Endothelial cell of umbilical vein (primary cell): ENCODE measurements around the gene RAB44.

Experiments
- EZH2 ChIP-seq: IDR thresholded peaks from 2 replicates; pipeline ENCODE4 v1.6.1; 2012; ENCODE audit warnings: borderline replicate concordance, low read depth, mild to moderate bottlenecking, moderate library complexity, low read length, inconsistent platforms; ENCODE audit not compliant: severe bottlenecking
- FOS ChIP-seq: IDR thresholded peaks from 2 replicates; pipeline ENCODE4 v1.6.1; 2011; ENCODE audit warnings: mild to moderate bottlenecking, low read length, moderate library complexity, borderline replicate concordance; ENCODE audit not compliant: insufficient read depth
- GATA2 ChIP-seq: IDR thresholded peaks from 2 replicates; pipeline ENCODE4 v1.7.0; 2011; ENCODE audit warnings: low read depth, mild to moderate bottlenecking, moderate library complexity, mixed read lengths, low read length; ENCODE audit not compliant: insufficient read length, insufficient read depth
- JUN ChIP-seq: IDR thresholded peaks from 2 replicates; pipeline ENCODE4 v1.6.1; 2011; ENCODE audit warnings: borderline replicate concordance, low read depth; ENCODE audit not compliant: insufficient read length, insufficient read depth
- MAX ChIP-seq: IDR thresholded peaks from 2 replicates; pipeline ENCODE4 v1.6.1; 2011; ENCODE audit not compliant: insufficient read depth, insufficient read length
- MYC ChIP-seq: IDR thresholded peaks from one replicate; pipeline ENCODE4 v1.6.1; 2011; ENCODE audit warnings: mild to moderate bottlenecking, low read depth, low read length
- POLR2A ChIP-seq: IDR thresholded peaks from 2 replicates; pipeline ENCODE4 v1.6.1; 2012; ENCODE audit warnings: low read depth, mild to moderate bottlenecking, control low read depth, low read length
- POLR2AphosphoS5 ChIP-seq: IDR thresholded peaks from 2 replicates; pipeline ENCODE4 v1.6.1; 2012; ENCODE audit warnings: low read depth, mild to moderate bottlenecking, control low read depth, low read length, moderate library complexity; ENCODE audit not compliant: insufficient read depth
- TF ChIP-seq, protein P1 (sequence below), 2 donors: IDR thresholded peaks; 1 replicate in 1 of 2; 2 replicates in 1 of 2; pipeline ENCODE4 v1.5.1; 2011; ENCODE audit warnings: low read length in 2 of 2, mild to moderate bottlenecking in 2 of 2, moderate library complexity in 2 of 2, control low read depth in 1 of 2, inconsistent platforms in 1 of 2, low read depth in 1 of 2; ENCODE audit not compliant: insufficient read depth in 1 of 2; ENCODE audit errors: extremely low read depth in 1 of 2

GRCh38 chr6:36683656-36684446 is 13.8 kb upstream of the RAB44 start:
- TF ChIP-seq, protein P1, sequence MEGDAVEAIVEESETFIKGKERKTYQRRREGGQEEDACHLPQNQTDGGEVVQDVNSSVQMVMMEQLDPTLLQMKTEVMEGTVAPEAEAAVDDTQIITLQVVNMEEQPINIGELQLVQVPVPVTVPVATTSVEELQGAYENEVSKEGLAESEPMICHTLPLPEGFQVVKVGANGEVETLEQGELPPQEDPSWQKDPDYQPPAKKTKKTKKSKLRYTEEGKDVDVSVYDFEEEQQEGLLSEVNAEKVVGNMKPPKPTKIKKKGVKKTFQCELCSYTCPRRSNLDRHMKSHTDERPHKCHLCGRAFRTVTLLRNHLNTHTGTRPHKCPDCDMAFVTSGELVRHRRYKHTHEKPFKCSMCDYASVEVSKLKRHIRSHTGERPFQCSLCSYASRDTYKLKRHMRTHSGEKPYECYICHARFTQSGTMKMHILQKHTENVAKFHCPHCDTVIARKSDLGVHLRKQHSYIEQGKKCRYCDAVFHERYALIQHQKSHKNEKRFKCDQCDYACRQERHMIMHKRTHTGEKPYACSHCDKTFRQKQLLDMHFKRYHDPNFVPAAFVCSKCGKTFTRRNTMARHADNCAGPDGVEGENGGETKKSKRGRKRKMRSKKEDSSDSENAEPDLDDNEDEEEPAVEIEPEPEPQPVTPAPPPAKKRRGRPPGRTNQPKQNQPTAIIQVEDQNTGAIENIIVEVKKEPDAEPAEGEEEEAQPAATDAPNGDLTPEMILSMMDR (IDR thresholded peaks at IDR 0.05; ENCODE audit: extremely low read depth in 1 of 2, insufficient read depth in 1 of 2, low read depth in 1 of 2, low read length in 2 of 2) = no peak
- TF ChIP-seq POLR2A = no peak
- TF ChIP-seq MYC = no peak
- no peak for TF ChIP-seq POLR2AphosphoS5
- no peak for TF ChIP-seq FOS
- no peak for TF ChIP-seq EZH2
- no peak for TF ChIP-seq JUN
- no peak for TF ChIP-seq MAX
- TF ChIP-seq GATA2 = no peak
